HUDEP-2 (cell line): ENCODE results near the gene EFEMP2.

Experiments
- DNase-seq, 76 experiments: peaks; one replicate each; lab custom pipeline; 2025; ENCODE audit not compliant: unreplicated experiment in 76 of 76; lab: John Stamatoyannopoulos, UW

EFEMP2 gene

DNA sequence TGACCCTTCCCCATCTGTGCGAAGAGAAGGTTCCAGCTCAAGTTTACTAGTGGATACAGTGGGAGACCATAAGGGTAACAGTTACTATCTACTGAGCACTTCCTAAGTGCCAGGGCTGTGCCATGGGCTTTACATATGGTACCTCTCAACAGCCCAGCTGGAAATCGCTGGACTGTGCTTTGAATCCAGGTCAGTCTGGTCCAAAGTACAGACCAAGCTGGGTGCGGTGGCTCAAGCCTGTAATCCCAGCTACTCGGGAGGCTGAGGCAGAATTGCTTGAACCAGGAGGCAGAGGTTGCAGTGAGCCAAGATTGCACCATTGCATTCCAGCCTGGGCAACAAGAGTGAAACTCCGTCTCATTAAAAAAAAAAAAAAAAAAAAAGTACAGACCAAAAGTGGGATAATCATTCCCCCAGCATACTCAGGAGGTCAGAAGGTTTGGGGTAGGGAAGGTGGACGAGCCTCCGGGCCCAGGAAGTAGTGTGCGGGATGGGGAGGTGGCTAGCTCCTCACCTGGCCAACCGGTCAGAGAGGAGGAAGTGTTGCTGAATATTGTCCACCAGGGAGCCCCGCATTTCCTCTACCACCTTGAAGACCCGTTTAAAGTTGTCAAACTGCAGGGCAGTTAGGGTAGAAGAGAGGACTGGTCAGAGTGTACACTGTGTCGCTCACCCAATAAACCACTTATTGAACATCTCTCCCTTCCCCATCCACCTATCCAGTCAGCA lies 13.4 kb upstream of the EFEMP2 start:
- no peak for DNase-seq

DNA sequence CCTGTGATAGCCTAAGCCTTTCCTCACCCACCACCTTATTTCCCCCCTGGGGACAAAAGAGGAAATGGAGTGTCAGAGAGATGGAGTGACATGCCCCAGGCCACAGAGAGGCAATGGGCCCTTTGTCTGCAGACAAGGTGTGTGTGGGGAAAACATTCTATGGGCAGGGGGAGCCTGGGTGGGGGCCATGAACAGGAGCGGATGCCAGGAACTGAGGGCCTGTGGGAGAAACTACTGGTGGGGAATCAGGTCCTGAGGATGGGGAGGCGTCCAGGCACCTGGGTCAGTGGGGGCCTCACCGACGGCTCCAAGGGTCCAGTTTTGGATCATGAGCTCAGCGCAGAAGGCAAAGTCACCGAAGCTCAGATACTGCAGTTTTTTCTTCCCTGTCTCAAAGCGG lies 12.6 kb upstream of the EFEMP2 start:
- no peak for DNase-seq

DNA sequence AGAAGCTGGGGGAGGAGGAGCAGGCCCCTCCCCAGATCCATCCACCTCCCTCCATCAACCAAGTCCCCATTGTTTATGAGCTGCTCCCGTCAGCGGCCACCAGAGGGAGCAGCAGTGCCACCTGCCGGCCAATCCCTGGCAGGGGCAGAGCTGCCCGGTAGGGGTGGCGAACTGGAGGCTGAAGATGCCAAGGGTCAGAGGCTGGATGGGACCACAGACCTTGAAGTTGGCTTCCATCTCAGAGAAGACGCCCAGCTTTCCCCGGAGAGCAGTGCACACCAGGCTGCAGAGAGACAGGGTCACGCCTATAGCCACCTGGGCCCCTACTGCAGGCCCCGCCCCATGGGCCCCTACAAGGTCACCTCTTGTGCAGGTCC lies 12.1 kb upstream of the EFEMP2 start:
- DNase-seq: peak in 68 of 76 experiments; percentile 14 to 84 (median 62)

DNA sequence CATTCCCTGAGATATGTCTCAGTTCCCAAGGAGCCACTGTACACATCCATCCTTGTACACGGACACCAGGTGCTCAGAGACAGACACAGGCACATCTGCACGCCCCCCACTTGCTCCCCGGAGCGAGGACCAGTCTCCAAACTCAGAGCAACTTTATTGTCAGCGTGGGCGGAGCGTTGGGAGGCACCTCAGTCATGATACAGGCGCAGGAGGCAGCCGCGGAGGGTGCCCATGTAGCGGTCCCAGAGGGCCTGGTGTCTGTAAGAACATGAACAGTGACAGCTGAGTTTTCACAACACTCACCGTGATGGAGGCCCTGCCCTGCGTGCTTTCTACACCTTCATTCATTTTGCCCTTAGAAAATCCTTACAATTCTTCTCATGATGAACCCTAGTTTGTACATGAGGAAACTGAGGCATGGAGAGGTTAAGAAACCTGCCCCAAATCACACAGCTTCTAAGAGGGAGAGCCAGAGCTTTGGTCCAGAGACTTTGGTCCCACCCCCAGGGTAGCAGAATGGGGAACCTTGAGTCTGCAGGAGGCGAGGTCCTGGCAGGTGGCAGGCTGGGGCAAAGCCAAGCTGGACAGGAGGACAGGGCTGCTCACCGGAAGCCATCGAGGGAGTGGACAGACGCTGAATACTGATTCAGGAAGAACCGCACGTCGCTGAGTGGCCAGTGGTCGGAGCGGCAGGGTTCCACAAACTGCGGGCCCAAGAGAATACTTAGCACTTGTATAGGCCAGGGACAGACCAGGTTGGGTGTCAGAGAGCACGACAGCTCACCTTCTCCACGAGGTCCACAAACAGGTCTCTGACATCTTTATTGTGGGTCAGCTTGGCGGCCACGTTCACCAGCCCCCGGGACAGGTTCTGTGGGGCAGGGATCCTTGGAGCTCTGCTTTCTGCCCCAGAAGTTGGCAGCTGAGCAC lies 11.5 kb upstream of the EFEMP2 start:
- no peak for DNase-seq

DNA sequence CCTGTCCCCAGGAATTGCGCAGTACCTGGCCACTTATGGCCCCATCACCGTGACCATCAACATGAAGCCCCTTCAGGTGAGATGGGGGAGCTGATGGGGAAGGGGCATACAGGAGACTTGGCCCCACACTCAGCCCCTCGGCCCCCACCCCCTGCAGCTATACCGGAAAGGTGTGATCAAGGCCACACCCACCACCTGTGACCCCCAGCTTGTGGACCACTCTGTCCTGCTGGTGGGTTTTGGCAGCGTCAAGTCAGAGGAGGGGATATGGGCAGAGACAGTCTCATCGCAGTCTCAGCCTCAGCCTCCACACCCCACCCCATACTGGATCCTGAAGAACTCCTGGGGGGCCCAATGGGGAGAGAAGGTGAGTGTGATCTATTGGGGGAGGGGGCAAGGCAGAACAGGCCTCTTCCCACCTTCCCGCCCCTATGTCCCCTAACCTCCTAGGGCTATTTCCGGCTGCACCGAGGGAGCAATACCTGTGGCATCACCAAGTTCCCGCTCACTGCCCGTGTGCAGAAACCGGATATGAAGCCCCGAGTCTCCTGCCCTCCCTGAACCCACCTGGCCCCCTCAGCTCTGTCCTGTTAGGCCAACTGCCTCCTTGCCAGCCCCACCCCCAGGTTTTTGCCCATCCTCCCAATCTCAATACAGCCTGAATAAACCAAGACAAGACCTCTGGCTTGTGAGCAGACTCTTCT lies 10.6 kb upstream of the EFEMP2 start:
- no peak for DNase-seq

DNA sequence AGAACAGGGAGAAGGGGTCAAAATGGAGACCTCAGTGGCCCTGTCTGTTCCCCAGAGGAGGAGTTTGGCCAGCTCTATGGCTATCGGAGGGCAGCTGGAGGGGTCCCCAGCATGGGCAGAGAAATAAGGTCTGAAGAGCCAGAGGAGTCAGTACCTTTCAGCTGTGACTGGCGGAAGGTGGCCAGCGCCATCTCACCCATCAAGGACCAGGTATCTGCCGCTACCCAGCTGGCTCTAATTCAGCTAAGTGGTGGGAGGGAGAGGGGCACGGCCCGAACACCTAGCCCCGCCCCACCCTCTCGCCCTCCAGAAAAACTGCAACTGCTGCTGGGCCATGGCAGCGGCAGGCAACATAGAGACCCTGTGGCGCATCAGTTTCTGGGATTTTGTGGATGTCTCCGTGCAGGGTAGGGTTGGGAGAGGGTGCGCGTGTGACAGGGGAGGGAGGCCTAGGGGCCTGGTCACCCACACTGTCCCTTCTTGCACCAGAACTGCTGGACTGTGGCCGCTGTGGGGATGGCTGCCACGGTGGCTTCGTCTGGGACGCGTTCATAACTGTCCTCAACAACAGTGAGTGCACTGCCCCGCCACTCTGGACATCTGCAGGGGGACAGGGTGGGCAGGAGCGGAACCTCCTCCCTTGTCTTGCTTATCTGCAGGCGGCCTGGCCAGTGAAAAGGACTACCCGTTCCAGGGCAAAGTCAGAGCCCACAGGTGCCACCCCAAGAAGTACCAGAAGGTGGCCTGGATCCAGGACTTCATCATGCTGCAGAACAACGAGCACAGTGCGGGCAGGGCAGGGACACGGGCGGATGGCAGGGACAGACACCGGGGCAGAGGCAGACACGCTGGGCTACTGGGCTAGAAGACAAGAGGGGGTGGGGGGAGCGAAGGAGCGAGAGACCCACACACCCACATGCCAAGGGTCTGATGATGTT lies 9.8 kb upstream of the EFEMP2 start:
- no peak for DNase-seq

DNA sequence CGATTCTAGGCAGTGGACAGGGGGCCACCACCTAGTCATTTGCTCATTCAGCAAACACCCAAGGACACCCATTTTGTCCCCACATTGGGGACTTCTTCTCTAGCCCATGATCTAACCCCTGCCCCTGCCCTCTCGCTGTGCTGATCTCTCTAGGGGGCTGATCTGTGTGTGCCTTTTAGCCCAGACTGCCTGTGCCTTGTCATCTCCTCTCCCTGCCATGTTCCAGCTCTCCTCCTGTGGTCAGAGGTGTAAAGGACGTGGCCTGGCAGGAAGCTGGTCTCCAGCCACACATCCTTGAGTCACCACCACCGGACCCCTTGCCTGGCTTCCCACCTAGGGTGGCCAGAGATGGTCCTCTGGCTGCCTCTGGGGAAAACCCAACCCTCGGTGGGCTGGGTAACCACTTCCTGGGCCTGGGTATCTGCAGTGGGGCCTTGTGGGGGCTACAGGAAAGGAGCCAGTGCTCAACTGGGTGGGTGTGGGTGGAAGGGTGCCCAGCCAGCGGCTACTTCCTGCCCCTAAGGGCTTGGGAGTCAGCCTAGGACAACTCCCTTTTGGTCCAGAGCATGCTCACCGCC lies 8.3 kb upstream of the EFEMP2 start:
- no peak for DNase-seq

DNA sequence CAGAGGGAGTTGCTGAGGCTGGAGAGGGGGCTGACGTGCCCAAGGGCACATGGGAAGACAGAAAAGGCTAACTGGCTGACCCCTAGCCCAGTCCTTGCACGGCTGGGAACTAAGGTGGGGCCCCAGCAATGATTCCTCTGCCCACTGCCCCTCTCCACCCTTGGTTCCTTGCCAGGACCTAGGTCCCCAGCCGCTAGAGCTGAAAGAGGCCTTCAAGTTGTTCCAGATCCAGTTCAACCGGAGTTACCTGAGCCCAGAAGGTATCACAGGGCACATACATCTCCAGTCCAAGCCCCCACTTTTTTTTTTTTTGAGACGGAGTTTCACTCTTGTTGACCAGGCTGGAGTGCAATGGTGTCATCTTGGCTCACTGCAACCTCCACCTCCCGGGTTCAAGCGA lies 7.4 kb upstream of the EFEMP2 start:
- DNase-seq: no peak

DNA sequence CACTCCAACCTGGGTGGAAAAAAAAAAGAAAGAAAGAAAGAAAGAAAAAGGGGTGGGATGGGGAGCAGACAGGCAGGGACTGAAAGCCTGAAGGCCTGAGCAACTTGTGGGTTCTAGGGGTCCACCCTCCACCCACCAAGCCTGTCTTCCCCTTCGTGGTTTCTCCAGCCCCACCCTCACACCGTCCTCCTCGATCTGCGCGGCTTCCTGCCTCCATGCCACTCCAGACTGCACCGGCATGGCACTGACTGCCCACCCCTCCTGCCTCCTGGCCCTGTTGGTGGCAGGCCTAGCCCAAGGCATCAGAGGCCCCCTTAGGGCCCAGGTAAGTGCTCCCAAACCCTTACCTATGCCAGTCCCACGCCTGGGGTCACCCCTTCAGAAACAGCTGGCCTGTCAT lies 7.0 kb upstream of the EFEMP2 start, which contains the start of gene CTSW:
Gene CTSW (plus strand): TSS at position 221 of the 400 bp plus-strand sequence. CDS start 18 bp downstream, at position 239.
- no peak for DNase-seq

DNA sequence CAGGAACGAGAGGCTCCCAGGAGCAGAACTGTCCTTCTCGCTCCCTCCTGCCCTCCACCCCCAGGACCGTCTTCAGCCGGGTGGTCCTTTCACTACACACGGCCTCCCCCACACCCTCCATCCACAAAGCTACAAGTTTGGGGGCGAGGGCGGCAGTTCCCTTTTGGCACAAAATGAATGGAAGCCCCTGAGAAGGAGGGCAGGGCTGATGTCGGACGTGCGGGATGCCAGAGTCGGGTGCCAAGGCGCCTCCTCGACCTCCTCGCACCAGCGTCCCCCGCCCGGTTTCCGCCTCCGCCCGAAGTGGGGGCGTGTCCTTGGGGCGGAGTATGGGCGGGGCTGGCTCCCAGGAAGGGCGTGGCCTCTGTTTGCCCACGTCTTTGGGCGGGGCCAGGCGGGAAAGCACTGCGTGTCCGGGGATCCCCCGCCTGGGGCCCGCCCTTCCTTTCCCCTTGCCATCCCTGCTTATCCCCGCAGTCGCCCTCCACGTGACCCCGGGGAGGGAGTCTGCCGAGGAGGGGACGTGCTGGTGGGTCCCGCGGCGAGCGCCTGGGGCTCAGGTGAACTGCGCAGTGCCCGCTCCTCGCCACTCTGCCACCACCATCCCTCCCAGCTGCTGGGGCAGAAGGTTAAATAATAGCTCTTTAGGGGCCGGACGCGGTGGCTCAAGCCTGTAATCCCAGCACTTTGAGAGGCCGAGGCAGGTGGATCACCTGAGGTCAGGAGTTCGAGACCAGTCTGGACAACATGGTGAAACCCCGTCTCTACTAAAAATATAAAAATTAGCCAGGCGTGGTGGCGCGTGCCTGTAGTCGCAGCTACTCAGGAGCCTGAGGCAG lies 937 bp upstream of the EFEMP2 start:
- peak in 73 of 76 experiments; percentile 58 to 96 (median 86) for DNase-seq

DNA sequence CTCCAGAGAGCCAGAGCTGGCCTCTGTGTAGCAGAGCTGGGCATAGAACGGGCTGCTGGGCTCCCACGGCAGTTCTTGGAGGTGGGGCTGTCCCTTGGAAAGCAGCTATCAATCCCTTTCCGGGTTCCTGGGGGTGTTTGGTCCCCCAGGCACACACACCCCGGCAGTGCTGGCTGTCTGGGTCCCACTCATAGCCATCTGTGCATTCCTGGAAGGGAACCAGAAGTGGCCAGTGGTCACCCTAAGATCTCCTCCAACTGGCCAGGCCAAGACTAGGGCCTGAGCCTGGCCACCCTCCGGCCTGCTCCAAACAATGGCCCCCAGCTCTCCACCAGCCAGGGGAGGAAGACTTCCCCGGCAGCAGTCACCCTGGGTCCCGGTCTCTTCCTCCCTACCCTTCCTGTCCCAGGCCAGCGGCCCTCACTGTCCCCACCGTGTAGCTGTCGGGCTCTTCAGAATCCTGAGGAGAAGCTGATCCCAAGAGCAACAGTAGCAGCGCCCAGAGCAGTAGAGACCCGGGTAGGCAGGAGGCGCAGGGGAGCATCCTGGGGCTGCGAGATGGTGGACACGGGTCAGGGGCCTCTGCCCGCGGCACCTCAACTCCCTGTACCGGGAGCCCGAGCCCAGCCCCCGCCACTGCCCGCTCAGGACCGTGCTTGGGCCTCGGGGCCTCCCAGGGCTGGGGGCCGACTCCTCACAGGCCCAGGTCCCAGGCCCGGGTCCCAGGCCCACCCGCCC lies 620 bp downstream of the EFEMP2 start:
- DNase-seq: no peak

DNA sequence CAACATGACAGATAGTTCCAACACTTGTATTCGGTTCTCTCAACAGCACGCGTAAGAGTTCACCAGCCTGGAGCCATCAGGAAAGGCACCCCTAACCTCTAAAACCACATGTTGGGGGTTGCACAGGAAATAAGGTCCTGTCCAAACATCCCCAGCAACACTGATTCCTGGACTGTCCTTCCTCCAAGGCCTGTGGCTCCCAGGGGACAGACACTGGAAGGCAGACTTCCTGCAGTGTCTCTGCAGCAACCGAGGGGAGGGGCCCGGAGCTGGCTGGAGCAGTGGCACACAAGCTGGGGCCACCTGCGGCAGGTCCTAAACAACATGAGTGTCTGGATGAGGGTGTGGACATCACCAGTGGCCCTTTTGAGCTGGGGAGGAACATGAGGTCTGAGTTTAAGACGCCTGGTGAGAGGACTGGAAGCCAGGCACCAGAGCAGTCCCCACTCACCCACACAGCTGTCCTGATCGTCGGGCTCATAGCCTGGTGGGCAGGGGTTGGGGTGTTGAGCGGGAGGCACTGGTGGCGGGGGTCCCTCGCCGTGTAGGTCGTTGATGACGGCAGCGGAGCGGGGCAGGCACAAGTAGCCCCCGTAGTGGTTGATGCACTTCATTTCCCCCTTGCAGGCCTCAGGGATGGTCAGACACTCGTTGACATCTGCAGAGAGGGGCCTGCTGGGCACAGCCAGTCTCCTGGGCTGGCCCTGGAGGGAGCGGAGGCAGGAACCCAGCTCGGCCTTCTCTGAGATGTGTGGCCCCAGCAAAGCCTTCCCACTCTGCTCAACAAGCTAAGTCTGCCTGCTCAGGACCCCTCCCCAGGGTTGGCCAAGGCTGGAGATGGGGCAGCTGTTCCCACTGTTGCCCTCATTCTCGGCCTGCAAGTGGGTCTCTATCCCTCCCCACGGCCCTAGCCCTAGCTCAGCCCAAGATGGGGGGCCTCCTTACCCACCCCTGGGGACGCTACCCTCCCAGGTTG lies 1.6 kb downstream of the EFEMP2 start:
- DNase-seq: no peak

DNA sequence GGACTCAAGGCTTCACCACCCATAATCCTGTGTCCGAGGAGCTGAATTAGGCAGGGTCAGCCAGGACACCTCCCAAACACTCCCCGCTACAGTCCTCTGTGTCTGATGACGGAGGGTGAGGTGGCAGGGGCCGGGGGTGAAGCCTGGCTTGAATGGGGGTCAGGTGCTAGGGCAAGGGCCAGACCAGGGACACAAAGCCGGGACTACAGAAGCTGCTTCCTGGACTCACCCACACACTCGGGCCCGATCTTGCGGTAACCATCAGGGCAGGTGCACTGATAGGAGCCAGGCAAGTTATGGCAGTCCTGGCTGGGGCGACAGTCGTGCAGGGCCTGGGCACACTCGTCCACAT lies 2.3 kb downstream of the EFEMP2 start:
- no peak for DNase-seq

DNA sequence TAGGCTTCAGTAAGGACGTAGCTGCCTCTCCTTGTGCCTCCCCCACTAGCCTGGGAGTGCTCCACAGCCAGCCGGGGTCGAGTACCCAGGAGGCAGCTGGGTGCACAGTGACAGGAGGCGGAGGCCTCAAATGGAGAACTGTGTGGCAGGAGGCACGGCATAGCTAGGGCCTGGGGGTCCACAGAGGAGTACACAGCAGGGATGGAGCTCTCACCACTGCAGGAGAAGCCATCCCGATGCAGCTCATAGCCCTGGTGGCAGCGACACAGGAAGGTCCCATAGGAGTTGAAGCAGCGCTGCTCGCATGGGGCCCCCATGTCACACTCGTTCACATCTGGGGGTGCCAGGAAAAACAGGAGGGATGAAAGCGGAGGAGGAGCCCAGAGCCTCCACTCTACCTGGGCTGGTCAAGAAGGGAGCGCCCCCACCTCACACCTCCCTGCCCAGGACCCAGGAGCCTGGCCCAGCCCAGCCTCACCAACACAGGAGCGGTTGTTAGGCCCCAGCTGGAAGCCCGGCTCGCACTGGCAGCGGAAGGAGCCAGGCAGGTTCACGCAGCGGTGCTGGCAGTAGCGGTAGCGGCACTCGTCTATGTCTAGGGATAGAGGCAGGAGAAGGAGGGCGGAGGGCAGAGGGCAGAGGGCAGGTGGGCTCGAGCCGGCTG lies 2.8 kb downstream of the EFEMP2 start:
- DNase-seq: peak in 1 of 76 experiments; percentile 7

DNA sequence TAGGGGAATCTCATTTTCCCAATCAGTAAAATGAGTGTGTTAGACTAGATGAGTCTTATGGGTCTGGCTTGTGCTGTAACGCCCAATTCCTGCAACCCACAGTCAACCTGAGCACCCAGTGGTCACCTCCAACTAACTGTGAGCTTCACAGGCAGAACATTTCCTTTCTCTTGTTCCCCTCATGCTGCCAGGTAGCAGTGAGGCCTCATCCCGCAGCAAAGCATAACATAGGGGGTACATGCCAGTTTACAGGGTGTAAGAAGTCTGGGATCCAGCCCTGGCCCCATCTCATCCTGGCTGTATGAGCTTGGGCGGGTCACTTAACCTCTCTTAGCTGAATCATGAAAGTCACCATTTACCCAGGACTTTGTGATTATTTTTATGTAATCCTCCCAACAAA lies 3.7 kb downstream of the EFEMP2 start:
- DNase-seq: no peak

DNA sequence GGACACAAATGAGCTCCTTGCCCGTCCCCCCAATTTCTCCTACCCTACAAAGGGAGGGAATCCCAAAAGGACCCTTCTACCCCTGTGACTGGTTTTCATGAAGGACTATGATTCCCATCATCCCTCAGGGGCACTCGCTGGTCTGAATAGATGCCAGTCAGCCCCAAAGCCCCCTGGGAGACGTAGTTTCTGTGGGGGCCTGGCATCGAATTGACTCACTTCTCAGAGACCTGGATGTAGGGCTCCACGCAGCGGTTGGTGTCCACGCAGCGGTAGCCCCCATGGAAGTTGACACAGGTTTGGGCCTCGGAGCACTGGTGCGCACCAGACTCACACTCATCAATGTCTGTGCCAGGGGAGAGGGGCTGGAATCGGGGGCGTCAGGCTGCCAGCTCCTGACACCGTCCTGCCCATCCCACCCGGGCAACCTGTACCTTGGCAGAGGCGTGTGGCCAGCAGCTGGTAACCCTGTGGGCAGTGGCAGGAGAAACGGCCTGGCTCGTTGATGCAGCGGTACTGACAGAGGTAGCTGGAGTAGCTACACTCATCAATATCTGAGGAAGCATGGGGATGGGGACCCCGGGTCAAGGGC lies 4.4 kb downstream of the EFEMP2 start:
- DNase-seq: peak in 2 of 76 experiments; percentile 16 to 21
